GM18526 (cell line): ENCODE data around the gene IFI16.

Source experiments
- POLR2A ChIP-seq: IDR thresholded peaks from 3 replicates; pipeline ENCODE4 v1.6.1; 2011; ENCODE audit not compliant: insufficient read length; ENCODE audit errors: extremely low read depth

Gene IFI16

DNA sequence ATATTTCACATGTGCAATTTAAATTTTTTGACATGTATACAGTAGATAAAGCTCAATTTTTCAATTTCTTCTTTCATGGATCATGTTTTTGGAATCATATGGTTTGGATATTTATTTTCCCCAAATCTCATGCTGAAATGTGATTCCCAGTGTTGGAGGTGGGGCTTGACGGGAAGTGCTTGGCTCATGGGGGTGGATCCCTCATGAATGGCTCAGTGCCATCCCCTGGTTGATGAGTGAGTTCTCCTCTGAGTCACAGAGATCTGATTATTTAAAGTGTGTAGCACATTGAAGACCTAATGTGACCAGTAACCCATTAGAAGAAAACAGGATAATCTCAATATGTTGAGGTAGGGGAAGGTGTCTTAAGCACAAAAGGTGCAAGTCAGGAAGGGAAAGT lies 9.1 kb upstream of the IFI16 start:
- no peak for TF ChIP-seq POLR2A

DNA sequence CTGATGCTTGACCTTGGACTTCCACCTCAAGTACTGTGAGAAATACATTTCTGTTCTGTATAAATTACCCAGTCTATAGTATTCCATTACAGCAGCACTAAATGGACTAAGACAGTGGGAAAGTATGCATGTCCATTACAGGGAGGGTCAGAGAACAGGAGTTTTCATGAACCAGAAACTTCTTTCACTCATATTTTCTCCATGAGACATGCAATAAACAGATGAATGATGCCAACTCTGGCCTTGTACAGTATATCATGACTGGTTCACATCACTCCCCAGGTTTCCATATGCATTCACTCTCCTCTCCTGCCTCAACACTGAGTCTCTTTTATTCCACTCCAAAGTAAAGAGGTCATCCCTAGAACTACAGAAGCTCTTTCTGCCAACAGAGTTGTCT lies 4.5 kb upstream of the IFI16 start:
- no peak for TF ChIP-seq POLR2A

DNA sequence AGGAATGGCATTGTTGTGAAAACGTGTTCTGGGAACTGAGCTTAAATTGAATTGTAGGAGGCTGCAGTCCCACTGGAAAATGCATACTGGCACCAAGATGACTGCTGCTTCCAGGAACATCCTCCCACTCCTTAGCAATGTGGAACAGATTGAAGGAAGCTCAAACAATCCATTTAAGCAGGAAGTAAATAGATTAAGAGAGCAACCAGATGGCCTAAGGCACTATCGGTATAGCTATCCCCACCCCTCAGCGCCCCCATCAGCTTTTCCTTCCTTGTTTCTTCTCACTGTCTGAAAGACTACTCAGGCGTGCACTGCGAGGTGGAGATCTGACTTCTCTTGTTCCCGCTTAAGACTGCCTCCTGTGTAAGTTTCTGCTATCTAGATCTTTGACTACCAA lies 4.0 kb upstream of the IFI16 start:
- TF ChIP-seq POLR2A = no peak

DNA sequence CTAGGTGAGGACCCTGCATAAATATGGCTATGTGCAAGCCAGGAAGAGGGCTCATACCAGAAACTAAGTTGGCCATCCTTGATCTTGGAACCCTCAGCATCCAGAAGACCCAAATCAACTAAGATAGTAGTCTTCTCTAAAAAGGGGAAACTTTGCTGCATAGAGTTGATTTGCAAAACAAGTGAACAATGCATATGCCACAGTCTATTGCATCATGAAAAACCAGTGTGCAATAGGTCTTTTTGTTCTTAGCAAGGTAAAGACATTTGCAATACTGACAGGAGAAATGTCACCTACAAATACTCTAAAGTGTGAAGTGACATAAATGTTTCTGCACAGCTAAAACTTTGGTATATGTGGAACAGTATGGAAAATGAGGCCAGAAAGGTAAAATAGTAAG lies 2.0 kb upstream of the IFI16 start:
- no peak for TF ChIP-seq POLR2A

DNA sequence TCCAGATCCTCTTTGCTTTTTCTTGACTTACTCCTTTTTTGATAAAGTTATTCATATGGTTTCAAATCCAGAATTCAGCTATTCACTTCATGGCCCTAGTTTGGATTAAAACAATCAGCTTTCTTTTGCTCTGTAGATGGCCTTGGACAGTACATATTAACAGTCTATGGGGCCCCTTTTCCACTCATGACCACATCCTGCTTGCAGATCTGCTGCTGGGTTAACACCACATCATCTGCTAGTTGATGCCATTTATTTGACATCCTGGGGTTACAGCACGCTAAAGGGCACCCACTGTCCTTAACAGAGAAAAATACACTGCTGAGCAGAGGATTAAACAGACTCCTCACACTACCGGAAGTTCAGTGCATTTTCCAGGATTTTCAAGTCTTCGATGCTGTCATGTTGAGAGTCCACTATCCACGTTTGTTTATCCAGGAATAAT lies 941 bp upstream of the IFI16 start:
- TF ChIP-seq POLR2A = peak; percentile 62

DNA sequence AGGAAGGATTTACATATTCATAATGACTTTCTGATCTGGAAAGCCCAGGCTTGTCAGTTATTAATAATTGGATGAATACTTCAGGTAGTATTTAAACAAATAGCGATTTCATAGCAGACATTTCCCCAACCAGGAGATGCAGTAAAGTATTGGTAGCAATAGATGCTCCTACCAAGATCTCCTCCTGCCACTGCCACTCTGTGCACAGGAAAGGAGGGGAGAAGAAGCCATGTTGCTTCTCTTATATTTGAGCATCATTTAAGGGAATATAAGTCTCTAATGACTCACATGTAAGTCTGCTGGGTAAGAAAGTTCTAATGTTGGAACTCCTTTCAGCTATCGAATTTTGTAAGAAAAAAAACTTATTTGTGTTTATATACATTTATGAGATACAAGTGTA lies 420 bp upstream of the IFI16 start:
- no peak for TF ChIP-seq POLR2A

DNA sequence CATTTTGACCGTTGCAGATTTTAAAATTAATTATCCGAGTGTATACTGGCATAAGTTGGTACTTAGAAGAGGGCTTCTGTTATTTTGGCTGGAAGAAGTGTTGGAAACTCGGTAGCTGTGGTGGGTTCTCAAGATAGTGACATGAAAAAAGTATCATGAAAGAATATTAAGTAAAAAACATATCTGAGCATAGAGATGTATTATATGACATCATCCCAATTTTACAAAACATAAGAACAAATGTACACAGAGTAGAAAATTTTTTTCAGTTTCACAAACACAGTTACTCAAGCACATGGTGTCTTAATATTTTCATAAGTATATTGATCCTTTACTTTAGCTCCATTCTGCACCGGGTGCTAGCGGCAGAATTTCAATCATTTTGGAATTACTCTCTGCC lies 684 bp downstream of the IFI16 start:
- no peak for TF ChIP-seq POLR2A

DNA sequence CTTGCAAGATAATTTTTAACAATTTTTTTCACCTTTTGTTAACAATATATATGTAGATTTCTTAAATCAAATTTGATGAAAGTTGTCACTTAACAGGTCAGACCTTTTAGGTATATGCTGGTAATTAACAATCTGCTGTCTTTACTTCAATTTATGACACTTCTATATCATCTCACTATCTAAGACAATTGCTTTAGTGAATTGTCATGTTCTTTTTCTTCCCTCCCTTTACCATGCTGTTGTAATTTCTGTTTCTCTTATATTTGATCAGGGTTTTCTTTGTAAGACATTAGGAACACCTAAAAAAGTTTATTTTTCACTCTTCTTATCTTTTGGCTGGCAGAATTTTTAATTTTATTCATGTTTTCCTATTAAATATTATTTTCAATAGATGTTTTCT lies 2.0 kb downstream of the IFI16 start:
- TF ChIP-seq POLR2A = no peak

DNA sequence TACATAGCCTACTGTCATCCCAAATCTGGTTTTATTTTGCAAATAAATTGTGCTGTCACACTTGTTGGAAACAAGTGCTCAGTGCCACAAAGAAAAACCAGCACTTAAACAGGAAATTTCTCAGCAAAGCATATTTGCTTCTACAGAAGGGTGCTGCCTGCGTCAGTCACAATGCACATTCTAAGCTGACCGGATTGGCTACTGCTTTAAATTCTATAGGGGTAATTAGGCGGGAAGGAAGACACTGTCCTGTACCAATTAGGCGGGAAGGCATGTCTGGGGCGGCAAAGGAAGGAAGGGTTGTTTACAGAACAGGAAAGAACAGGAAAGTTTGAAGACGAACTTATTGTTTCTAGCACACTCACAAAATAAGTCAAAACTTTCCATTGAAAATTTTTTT lies 2.8 kb downstream of the IFI16 start:
- TF ChIP-seq POLR2A = peak; percentile 35

DNA sequence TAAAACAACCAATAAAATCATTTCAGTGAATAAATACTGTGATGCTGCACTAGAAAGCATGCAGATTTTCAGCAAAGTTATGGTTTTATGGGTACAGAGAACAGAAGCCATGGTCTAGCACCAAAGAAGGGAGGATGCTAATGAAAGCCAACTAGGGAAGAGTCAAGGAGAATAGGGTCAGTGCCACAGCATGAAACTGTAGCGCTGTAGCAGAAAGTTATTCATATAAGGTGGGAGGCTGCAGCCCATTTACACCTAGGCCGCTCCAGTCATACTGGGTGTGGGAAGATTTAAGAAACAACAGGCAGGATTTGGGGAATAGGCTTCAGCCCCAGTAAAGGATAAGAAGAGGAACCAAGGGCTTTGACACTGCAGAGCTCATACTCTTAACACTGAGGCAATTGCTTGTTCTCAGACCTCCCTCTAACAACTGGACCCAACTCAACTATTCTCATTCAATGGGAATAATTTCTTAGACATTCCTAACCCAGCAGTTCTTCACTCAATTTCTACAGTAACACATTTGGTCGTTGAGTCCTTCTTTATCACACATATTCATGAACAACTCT lies 4.4 kb downstream of the IFI16 start:
- TF ChIP-seq POLR2A = no peak

DNA sequence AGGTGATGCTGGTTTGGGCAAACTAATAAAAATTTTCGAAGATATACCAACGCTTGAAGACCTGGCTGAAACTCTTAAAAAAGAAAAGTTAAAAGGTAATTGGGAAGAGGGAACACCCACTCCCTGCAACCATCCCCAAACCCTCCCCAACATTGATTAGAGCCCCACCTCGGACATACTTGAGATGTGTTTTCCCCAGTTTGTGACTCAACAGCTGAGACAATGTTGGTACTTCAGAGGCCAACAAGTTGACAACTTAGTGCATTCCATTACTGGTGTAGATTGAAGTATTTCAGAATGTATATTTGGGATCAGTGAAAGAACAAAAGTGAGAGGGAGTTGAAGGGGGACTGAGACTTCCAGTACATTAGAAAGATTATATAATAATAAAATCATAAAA lies 5.1 kb downstream of the IFI16 start:
- TF ChIP-seq POLR2A = no peak

DNA sequence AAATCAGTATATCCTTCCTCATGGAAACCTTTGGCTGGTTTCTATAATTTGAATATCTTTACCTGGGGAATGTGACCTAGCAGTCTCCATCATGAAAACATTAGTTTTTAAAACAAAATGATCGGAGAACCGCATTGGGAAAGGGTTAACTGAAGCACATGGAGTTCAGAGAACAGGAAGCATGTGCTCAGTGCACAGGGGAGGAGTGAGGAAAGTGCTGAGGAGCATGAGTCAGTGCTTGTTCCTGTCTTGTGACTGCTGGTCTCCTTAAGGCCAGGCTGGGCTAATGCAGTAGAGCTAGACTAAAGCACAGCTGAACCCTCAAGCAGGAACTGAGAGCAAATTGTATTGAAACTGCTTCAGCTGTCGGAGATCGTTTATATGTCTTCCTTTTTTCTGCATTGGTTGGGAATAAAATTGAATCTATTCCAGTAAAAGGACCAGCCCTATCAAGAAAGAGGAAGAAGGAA lies 5.8 kb downstream of the IFI16 start:
- peak; percentile 18 for TF ChIP-seq POLR2A

DNA sequence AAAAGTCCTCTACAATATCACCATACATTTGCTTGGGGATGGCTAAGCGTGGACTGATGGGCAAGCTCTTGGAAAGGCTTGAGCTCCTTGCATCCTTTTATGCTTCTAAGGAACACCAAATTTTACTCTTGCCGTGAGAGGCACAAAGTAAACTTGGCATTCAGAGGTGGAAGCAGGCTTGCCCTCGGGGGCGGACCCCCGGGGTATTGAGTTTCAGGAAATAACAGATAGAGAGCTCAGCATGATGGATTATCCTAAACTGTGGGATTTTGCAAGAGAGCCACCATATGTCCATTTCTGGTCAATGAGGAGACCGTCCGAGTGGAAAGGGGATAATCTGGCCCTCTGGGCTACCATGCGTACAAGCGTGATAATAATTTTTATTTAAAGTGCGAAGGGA lies 14.0 kb downstream of the IFI16 start:
- no peak for TF ChIP-seq POLR2A

DNA sequence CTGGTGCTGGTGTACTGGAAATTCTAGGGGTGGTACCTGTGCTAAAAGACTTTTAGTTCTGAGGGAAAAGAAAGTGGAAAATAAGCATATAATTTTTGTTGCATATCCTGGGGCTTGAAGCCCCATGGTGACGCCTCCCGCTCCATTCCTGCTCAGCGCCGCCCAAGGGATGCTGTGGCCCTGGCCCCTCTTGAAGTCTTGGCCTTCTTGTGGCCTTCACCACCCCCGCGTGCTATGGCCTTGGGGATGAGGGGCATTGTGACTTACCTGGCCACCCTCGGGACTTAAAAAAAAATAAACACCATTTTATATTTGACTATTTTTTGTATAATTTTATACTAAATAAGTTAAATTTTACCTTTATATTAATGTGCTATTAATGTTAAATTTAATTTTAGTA lies 15.3 kb downstream of the IFI16 start:
- no peak for TF ChIP-seq POLR2A

DNA sequence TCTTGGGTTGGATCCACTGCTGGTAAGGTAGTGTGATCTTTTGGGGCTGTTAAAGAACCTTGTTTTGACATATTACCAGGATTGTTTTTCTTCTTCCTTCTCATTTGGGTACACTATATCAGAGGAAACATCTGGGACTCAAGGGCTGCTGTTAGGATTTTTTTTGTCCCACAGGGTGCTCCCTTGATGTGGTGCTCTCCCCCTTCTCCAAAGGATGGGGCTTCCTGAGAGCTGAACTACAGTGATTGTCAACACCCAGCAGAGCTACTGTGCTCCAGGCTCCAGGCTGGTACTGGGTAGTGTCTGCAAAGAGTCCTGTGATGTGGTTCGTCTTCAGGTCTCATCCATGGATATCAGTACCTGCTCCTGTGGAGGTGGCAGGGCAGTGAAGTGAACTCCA lies 20.6 kb downstream of the IFI16 start:
- no peak for TF ChIP-seq POLR2A

DNA sequence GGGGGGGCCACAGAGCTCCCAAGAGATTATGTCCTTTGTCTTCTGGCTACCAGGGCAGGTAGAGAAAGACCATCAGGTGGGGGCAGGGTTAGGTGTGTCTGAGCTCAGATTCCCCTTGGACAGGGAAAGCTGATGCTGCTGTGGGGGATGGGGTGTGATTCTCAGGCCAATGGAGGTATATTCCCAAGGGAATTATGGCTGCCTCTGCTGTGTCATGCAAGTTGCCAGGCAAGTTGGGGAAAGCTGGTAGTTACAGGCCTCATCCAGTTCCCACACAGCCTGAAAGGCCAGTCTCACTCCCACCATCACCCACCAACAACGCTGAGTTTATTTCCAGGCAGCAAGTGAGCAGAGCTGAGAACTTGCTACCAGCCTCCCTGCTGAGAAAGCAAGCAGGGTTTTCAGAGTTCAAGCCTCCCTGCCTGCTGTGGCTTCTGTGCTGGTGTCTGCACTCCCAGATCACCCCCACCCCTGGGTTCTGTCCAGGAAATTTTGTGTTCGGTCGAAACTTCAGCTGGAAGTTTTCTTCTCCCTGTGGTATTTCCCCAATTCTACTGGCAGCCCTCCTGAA lies 21.3 kb downstream of the IFI16 start:
- no peak for TF ChIP-seq POLR2A

DNA sequence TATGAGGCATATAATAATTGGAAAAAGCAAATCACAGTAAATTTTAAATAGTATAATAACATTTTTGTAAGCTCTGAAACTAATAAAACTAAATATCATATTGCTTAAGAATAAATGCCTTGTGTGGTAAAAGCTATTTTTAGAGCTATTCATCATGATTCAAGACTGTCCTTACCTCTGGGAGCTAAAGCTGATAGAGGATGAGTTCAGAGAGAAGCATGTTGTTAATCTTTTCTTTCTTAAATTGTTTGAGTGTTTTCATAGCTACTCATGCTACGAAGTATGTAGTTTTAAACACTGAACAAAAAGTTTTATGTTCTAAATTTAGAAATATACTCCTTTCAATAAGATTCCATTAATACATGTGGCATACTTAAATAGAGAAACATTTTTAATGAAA lies 30.5 kb downstream of the IFI16 start:
- no peak for TF ChIP-seq POLR2A
